ENCODE results near the gene EIF3L. TPM values are rescaled to one million over a fixed set of nuclear protein-coding genes. Genes with fewer than 3 reads are reported as not detected.
A peak's percentile ranks its signal among the peaks of the same experiment; 100 is the strongest.

EIF3L gene
- total RNA-seq, 1 donor from 2014 or later = 732 TPM

GRCh38 chr22:37905534-37906363, 56.5 kb downstream of the EIF3L start, which contains the start of gene MICALL1:
TSS of gene MICALL1 (plus strand) at chr22:37906297. CDS start at chr22:37906423, 126 bp downstream.
- H3K9me3 Mint-ChIP-seq (ENCODE audit: unreplicated experiment) = no peaks in the 10 kb centered on the region
- H3K27me3 Mint-ChIP-seq (ENCODE audit: unreplicated experiment) = peaks cover 9% of the 10 kb centered on the region
- H3K27ac Mint-ChIP-seq (ENCODE audit: unreplicated experiment) = peak within 1 kb of the TSS; percentile 79
- peak; percentile 76 for DNase-seq (ENCODE audit: low spot score)
- TF ChIP-seq CTCF (IDR thresholded peaks at IDR 0.05; ENCODE audit: unreplicated experiment) = no peak
- peaks cover 46% of the 10 kb centered on the region for H3K4me1 Mint-ChIP-seq (ENCODE audit: unreplicated experiment)
- peak within 1 kb of the TSS; percentile 94 for H3K4me3 Mint-ChIP-seq (ENCODE audit: unreplicated experiment)
- H3K36me3 Mint-ChIP-seq (ENCODE audit: low read depth, unreplicated experiment) = peaks cover 16% of the 10 kb centered on the region

GRCh38 chr22:37906364-37907008, 57.3 kb downstream of the EIF3L start:
- peaks cover 9% of the 10 kb centered on the region for H3K27me3 Mint-ChIP-seq (ENCODE audit: unreplicated experiment)
- H3K4me1 Mint-ChIP-seq (ENCODE audit: unreplicated experiment) = peaks cover 46% of the 10 kb centered on the region
- no peak for TF ChIP-seq CTCF (IDR thresholded peaks at IDR 0.05; ENCODE audit: unreplicated experiment)
- peak overlapping the region; percentile 70 for H3K27ac Mint-ChIP-seq (ENCODE audit: unreplicated experiment)
- H3K36me3 Mint-ChIP-seq (ENCODE audit: low read depth, unreplicated experiment) = peaks cover 16% of the 10 kb centered on the region
- no peak for DNase-seq (ENCODE audit: low spot score)
- H3K9me3 Mint-ChIP-seq (ENCODE audit: unreplicated experiment) = no peaks in the 10 kb centered on the region
- H3K4me3 Mint-ChIP-seq (ENCODE audit: unreplicated experiment) = peak overlapping the region; percentile 94

GRCh38 chr22:37907036-37907954, 58.1 kb downstream of the EIF3L start:
- Mint-ChIP-seq H3K36me3 (ENCODE audit: low read depth, unreplicated experiment) (peaks cover 16% of the 10 kb centered on the region), H3K4me1 (ENCODE audit: unreplicated experiment) (peaks cover 47% of the 10 kb centered on the region), H3K27me3 (ENCODE audit: unreplicated experiment) (peaks cover 11% of the 10 kb centered on the region), H3K4me3 (ENCODE audit: unreplicated experiment) (peak overlapping the region; percentile 94), H3K9me3 (ENCODE audit: unreplicated experiment) (no peaks in the 10 kb centered on the region), H3K27ac (ENCODE audit: unreplicated experiment) (peak overlapping the region; percentile 85)
- DNase-seq (ENCODE audit: low spot score) = no peak
- no peak for TF ChIP-seq CTCF (IDR thresholded peaks at IDR 0.05; ENCODE audit: unreplicated experiment)

- Mint-ChIP-seq H3K4me1 (ENCODE audit: unreplicated experiment) (peaks cover 57% of the 10 kb centered on the region), H3K9me3 (ENCODE audit: unreplicated experiment) (no peaks in the 10 kb centered on the region), H3K36me3 (ENCODE audit: low read depth, unreplicated experiment) (peaks cover 16% of the 10 kb centered on the region), H3K4me3 (ENCODE audit: unreplicated experiment) (peak overlapping the region; percentile 56), H3K27ac (ENCODE audit: unreplicated experiment) (peak overlapping the region; percentile 25), H3K27me3 (ENCODE audit: unreplicated experiment) (peaks cover 12% of the 10 kb centered on the region)
- no peak for DNase-seq (ENCODE audit: low spot score)
- TF ChIP-seq CTCF (IDR thresholded peaks at IDR 0.05; ENCODE audit: unreplicated experiment) = no peak
Measured at GRCh38 chr22:37909766-37910165, 60.5 kb downstream of the EIF3L start.
